Right cardiac atrium (tissue), 5 donors: ENCODE measurements around the gene CKB. TPM values are rescaled to one million over a fixed set of nuclear protein-coding genes. Genes with fewer than 3 reads are reported as not detected.

Experiments
- ATAC-seq, 2 donors: fragments of 200-7000 bp; cut with Tn5 transposase; one replicate each; pipeline versions ENCODE4 v1.8.0 to v1.9.1; 2020; ENCODE audit warnings: moderate library complexity in 2 of 2, mild to moderate bottlenecking in 1 of 2
- DNase-seq, 3 donors: peaks; one replicate each; pipeline ENCODE4 v3.0.0-alpha.2; 2020
- H3K27ac ChIP-seq: one replicate; pipeline ENCODE4 v1.5.1; 2013; ENCODE audit warnings: mild to moderate bottlenecking, low read length, control low read depth, moderate library complexity
- H3K27me3 ChIP-seq: one replicate; pipeline ENCODE4 v1.6.1; 2013; ENCODE audit not compliant: control insufficient read depth, insufficient read depth
- H3K4me1 ChIP-seq: one replicate; pipeline ENCODE4 v1.6.1; 2013; ENCODE audit warnings: low read length; ENCODE audit not compliant: control insufficient read depth, insufficient read depth
- H3K4me3 ChIP-seq: one replicate; pipeline ENCODE4 v1.5.1; 2013; ENCODE audit warnings: low read length, control low read depth
- H3K9me3 ChIP-seq: one replicate; pipeline ENCODE4 v1.6.1; 2013; ENCODE audit warnings: low read length; ENCODE audit not compliant: control insufficient read depth
- WGBS: extraction: QIAGEN DNeasy Blood & Tissue Kit; methylation state at CpG from one replicate; pipeline ENCODE4 v1.1.7; 2013; 5-methylcytosine and 5-hydroxymethylcytosine counted together
- intact Hi-C, 4 donors: fragments of 100-400 bp; cut with DNase I; formaldehyde crosslinking; loops; one replicate each; pipeline versions ENCODE4 v1.11.0 to v1.14.0; 2022 to 2023
- polyA plus RNA-seq: library from polyadenylated mRNA; stranded (reverse); fragments of 200-250 nt; gene quantifications from one replicate; pipeline ENCODE4 v1.2.3, GENCODE V29; 2013
- total RNA-seq, 4 donors: library from RNA; stranded (reverse); fragmentation: NEBNext Ultra II Directional; extraction: Animal tissue kit (Norgen Biotek cat#: 25700); gene quantifications; one replicate each; pipeline ENCODE4 v1.2.1, GENCODE V29; 2021
- donor health status: healthy with polysubstance abuse.
- donor health status: DM: no; HTN: yes; CAD: no.
- donor health status: DM: no; HTN: no; CAD: no.
- donor health status: DM: no; HTN: yes; CAD: no; lungs with severe emphysema.
- donor health status: DM: yes; HTN: yes; CAD: no.

CKB gene
- total and polyA plus RNA-seq, 5 donors, result 478 to 843 (median 594) TPM

DNA sequence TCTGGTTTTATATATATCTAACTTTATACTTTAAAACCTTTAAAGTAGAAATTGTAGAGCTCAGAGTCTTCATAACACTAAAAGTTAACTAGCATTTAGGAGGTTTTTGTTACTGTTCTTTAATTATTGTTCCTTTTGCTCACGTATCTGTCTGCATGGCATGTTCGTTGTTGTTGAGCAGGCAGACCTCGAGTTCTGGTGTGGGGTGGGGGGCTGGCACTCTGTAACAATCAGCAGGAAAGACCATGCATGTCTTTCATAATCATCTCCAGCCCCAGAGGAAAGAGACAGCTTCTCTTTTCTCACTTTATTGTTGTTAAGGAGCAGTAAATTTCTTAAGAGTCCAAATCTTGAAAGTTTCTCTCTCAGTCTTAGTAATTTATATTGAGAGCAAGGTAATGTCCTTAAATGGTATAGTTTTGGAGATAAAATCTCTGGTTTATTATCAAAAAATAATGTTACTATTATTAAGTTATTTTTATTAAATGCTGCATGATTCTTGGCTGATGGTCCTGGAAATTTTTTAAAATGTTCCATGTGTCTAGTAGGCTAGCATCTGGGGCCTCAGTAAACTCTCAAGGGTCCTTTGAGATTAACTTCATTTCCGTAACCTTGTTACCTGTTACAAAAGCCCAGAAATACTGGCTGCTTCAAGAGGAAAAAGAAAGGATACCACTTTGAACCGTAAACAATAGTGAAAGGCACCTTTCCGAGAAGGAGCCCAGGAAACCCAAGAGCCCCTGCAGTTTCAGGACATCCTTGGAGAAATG, 30.3 kb downstream of the CKB start:
- DNase-seq, result no peak
- intact Hi-C loops, result no loop called here
- Histone ChIP-seq H3K4me1 (peaks cover 7% of the 10 kb centered on the region), H3K9me3 (no peaks in the 10 kb centered on the region), H3K4me3 (no peak overlapping the region), H3K27me3 (no peaks in the 10 kb centered on the region), H3K27ac (peak overlapping the region; percentile 75)
- WGBS, result 72% methylated on average over 6 of the region's 6 CpGs
- ATAC-seq, result no peak

GRCh38 chr14:103491691-103492090, 30.9 kb downstream of the CKB start:
- H3K27ac ChIP-seq, result no peak overlapping the region
- 92% methylated on average over 10 of the region's 10 CpGs for WGBS
- no peaks in the 10 kb centered on the region for H3K27me3 ChIP-seq
- ATAC-seq (no peak), DNase-seq (no peak)
- peaks cover 7% of the 10 kb centered on the region for H3K4me1 ChIP-seq
- H3K4me3 ChIP-seq, result no peak overlapping the region
- intact Hi-C loops, result no loop called here
- no peaks in the 10 kb centered on the region for H3K9me3 ChIP-seq

- DNase-seq (no peak), ATAC-seq (no peak)
- WGBS, result 88% methylated on average over 2 of the region's 2 CpGs
- Histone ChIP-seq H3K27me3 (no peaks in the 10 kb centered on the region), H3K4me3 (no peak overlapping the region), H3K9me3 (no peaks in the 10 kb centered on the region), H3K27ac (peak overlapping the region; percentile 27), H3K4me1 (peaks cover 5% of the 10 kb centered on the region)
- intact Hi-C loops, result no loop called here
Observed at GRCh38 chr14:103489621-103490020, 33.0 kb downstream of the CKB start.

GRCh38 chr14:103488960-103489359, 33.7 kb downstream of the CKB start:
- Histone ChIP-seq H3K9me3 (no peaks in the 10 kb centered on the region), H3K27me3 (no peaks in the 10 kb centered on the region), H3K27ac (peak overlapping the region; percentile 27), H3K4me1 (peaks cover 5% of the 10 kb centered on the region), H3K4me3 (no peak overlapping the region)
- intact Hi-C loops, result no loop called here
- WGBS, result 67% methylated on average over 2 of the region's 2 CpGs
- DNase-seq (no peak), ATAC-seq (no peak)

DNA sequence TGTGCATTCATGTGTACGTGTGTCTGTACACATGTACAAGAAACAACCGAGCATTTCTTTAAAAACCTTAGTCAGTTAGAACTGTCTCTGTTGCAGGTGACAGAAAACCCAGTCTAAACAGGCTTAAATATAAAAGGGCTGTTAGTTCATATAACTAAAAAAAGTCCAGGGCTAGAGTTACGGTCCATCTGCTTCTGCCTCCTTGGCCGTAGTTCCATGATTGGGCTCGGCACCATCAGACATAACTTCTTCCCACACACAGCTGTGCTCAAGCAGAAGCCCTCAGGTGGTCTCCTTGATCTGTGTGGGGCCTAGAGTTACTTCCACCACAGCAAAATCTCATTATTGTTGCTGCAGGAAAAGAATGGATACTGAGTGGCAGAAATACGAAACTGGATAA, 34.6 kb downstream of the CKB start:
- Histone ChIP-seq H3K27me3 (no peaks in the 10 kb centered on the region), H3K27ac (no peak overlapping the region), H3K4me3 (no peak overlapping the region), H3K9me3 (no peaks in the 10 kb centered on the region), H3K4me1 (peaks cover 5% of the 10 kb centered on the region)
- WGBS, result 92% methylated on average over 6 of the region's 6 CpGs
- intact Hi-C loops, result no loop called here
- ATAC-seq (no peak), DNase-seq (no peak)

- WGBS, result 82% methylated on average over 2 of the region's 2 CpGs
- Histone ChIP-seq H3K27ac (no peak overlapping the region), H3K4me3 (no peak overlapping the region), H3K27me3 (no peaks in the 10 kb centered on the region), H3K4me1 (peaks cover 5% of the 10 kb centered on the region), H3K9me3 (no peaks in the 10 kb centered on the region)
- ATAC-seq (no peak), DNase-seq (no peak)
- intact Hi-C loops, result no loop called here
Observed at GRCh38 chr14:103485504-103485903, 37.1 kb downstream of the CKB start.

GRCh38 chr14:103483600-103483999, 39.0 kb downstream of the CKB start:
- H3K27ac ChIP-seq, result no peak overlapping the region
- ATAC-seq (no peak), DNase-seq (no peak)
- H3K4me1 ChIP-seq, result peaks cover 2% of the 10 kb centered on the region
- WGBS, result 69% methylated on average over 5 of the region's 5 CpGs
- H3K9me3 ChIP-seq, result no peaks in the 10 kb centered on the region
- intact Hi-C loops, result no loop called here
- H3K27me3 ChIP-seq, result no peaks in the 10 kb centered on the region
- no peak overlapping the region for H3K4me3 ChIP-seq

DNA sequence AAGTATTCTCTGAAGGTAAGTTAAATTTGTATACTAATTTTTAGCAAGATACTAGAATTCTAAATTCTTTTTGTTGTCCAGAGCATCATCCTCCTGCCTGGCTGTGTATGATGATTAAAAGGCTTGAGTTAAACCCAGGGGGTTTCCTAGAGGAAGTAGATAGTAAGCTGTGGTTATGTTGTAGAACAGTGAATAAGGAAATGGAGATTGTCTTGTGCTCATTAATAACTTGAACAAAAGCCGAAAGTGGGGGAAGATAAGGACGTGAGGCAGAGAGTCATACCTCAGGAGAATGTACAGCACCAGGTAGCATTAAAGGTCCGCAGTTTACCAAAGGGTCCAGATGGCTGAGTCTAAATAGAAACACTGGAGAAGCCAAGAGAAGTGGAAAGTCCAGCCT, 42.0 kb downstream of the CKB start:
- H3K4me1 ChIP-seq, result no peaks in the 10 kb centered on the region
- ATAC-seq (no peak), DNase-seq (no peak)
- intact Hi-C loops, result no loop called here
- WGBS, result 68% methylated on average over 3 of the region's 3 CpGs
- no peaks in the 10 kb centered on the region for H3K9me3 ChIP-seq
- no peak overlapping the region for H3K4me3 ChIP-seq
- no peak overlapping the region for H3K27ac ChIP-seq
- no peaks in the 10 kb centered on the region for H3K27me3 ChIP-seq

- DNase-seq, result no peak
- no peaks in the 10 kb centered on the region for H3K27me3 ChIP-seq
- no peak overlapping the region for H3K4me3 ChIP-seq
- no peak overlapping the region for H3K27ac ChIP-seq
- 84% methylated on average over 5 of the region's 5 CpGs for WGBS
- no peak for ATAC-seq
- intact Hi-C loops, result loop anchor here in 1 of 4 donors (10.0 kb wide), 1 partner anchor 132 kb away; no protein-coding TSS in a partner anchor
- no peaks in the 10 kb centered on the region for H3K9me3 ChIP-seq
- H3K4me1 ChIP-seq, result no peaks in the 10 kb centered on the region
Observed at GRCh38 chr14:103476631-103477030, 46.0 kb downstream of the CKB start.

GRCh38 chr14:103476065-103476464, 46.6 kb downstream of the CKB start:
- Histone ChIP-seq H3K27ac (no peak overlapping the region), H3K27me3 (no peaks in the 10 kb centered on the region), H3K4me3 (no peak overlapping the region), H3K9me3 (no peaks in the 10 kb centered on the region), H3K4me1 (no peaks in the 10 kb centered on the region)
- WGBS, result 93% methylated on average over 3 of the region's 3 CpGs
- intact Hi-C loops, result loop anchor here in 1 of 4 donors (10.0 kb wide), 1 partner anchor 131 kb away; no protein-coding TSS in a partner anchor
- no peak for DNase-seq
- ATAC-seq, result no peak

GRCh38 chr14:103474893-103475292, 47.7 kb downstream of the CKB start:
- H3K27me3 ChIP-seq, result no peaks in the 10 kb centered on the region
- no peaks in the 10 kb centered on the region for H3K9me3 ChIP-seq
- DNase-seq, result no peak
- no peak overlapping the region for H3K27ac ChIP-seq
- 90% methylated on average over 5 of the region's 5 CpGs for WGBS
- ATAC-seq, result peak in 1 of 2 donors; percentile 41
- intact Hi-C loops, result loop anchor here in 1 of 4 donors (10.0 kb wide), 1 partner anchor 130 kb away; no protein-coding TSS in a partner anchor
- H3K4me3 ChIP-seq, result no peak overlapping the region
- no peaks in the 10 kb centered on the region for H3K4me1 ChIP-seq
